H1 (cell line): ENCODE results near the gene POLR2L. TPM values are rescaled to one million over a fixed set of nuclear protein-coding genes. Genes with fewer than 3 reads are reported as not detected.

ENCODE experiments used
- CTCF ChIA-PET: fragments of 300-600 bp; sonication (Branson Sonifier 250); formaldehyde crosslinking; loops from one replicate; lab custom pipeline; 2021; ENCODE audit not compliant: partially characterized antibody; lab: Charles Lee
- POLR2A ChIA-PET: fragments of 300-600 bp; sonication (Branson Sonifier 250); formaldehyde crosslinking; loops from one replicate; lab custom pipeline; 2021; ENCODE audit warnings: inconsistent platforms; ENCODE audit not compliant: partially characterized antibody; lab: Charles Lee
- DNase-seq, 2 experiments: peaks; one replicate each; pipeline versions ENCODE4 v3.0.0 to v3.0.0-alpha.2; 2010 to 2022; ENCODE audit warnings: low spot score in 2 of 2, low read depth in 1 of 2, mixed read lengths in 1 of 2
- FAIRE-seq: peaks from 2 replicates; lab custom pipeline; 2011; peaks lifted over from hg19 to GRCh38; lab: Jason Lieb, UNC
- H2AFZ ChIP-seq: 2 replicates; pipeline ENCODE4 v1.8.1; 2012; ENCODE audit warnings: low read length, inconsistent platforms
- H2AK5ac ChIP-seq: 2 replicates; pipeline ENCODE4 v1.6.1; 2013; ENCODE audit warnings: low read depth, low read length
- H2BK120ac ChIP-seq: replicated peaks from 2 replicates; pipeline ENCODE3; 2013; ENCODE audit warnings: low read depth, low read length, inconsistent platforms
- H2BK12ac ChIP-seq: 2 replicates; pipeline ENCODE4 v1.6.1; 2013; ENCODE audit warnings: low read depth, low read length
- H2BK15ac ChIP-seq: 2 replicates; pipeline ENCODE4 v1.6.1; 2013; ENCODE audit warnings: low read length
- H2BK20ac ChIP-seq: 2 replicates; pipeline ENCODE4 v1.6.1; 2013; ENCODE audit warnings: low read length
- H2BK5ac ChIP-seq: 2 replicates; pipeline ENCODE4 v1.6.1; 2013; ENCODE audit warnings: low read depth, low read length
- H3K14ac ChIP-seq: 2 replicates; pipeline ENCODE4 v1.6.1; 2013; ENCODE audit warnings: inconsistent platforms; ENCODE audit not compliant: insufficient read length
- H3K18ac ChIP-seq: 2 replicates; pipeline ENCODE4 v1.6.1; 2013; ENCODE audit warnings: low read length; ENCODE audit errors: extremely low read depth
- H3K23ac ChIP-seq: 2 replicates; pipeline ENCODE4 v1.6.1; 2013; ENCODE audit warnings: inconsistent platforms; ENCODE audit not compliant: insufficient read length
- H3K23me2 ChIP-seq: 2 replicates; pipeline ENCODE4 v1.6.1; 2013; ENCODE audit warnings: low read depth, low read length
- H3K27ac ChIP-seq: 2 replicates; pipeline ENCODE4 v1.6.1; 2011; ENCODE audit warnings: low read depth, low read length, inconsistent platforms
- H3K27me3 ChIP-seq, 4 experiments: replicated peaks in 1 of 4; 1 replicate in 1 of 4; 2 replicates in 3 of 4; pipeline versions ENCODE4 v1.6.1 to v1.8.1; 2011 to 2013; ENCODE audit warnings: low read length in 3 of 4, mild to moderate bottlenecking in 3 of 4, inconsistent platforms in 2 of 4, mixed read lengths in 2 of 4, moderate library complexity in 1 of 4; ENCODE audit not compliant: control insufficient read depth in 3 of 4, insufficient read depth in 3 of 4; ENCODE audit errors: extremely low read depth in 1 of 4
- H3K36me3 ChIP-seq, 4 experiments: 2 replicates each; pipeline versions ENCODE4 v1.6.1 to v1.8.1; 2011 to 2013; ENCODE audit warnings: mild to moderate bottlenecking in 4 of 4, low read length in 3 of 4, moderate library complexity in 2 of 4, control low read depth in 1 of 4, inconsistent platforms in 1 of 4; ENCODE audit not compliant: insufficient read depth in 4 of 4, control insufficient read depth in 2 of 4
- H3K4ac ChIP-seq: replicated peaks from 2 replicates; pipeline ENCODE3; 2013; ENCODE audit warnings: low read length, low read depth, mixed read lengths, inconsistent platforms; ENCODE audit not compliant: insufficient read length
- H3K4me1 ChIP-seq, 4 experiments: replicated peaks in 1 of 4; 1 replicate in 1 of 4; 2 replicates in 3 of 4; pipeline versions ENCODE4 v1.6.1 to v1.8.1; 2011 to 2013; ENCODE audit warnings: low read length in 3 of 4, inconsistent platforms in 2 of 4, mixed read lengths in 1 of 4; ENCODE audit not compliant: insufficient read depth in 4 of 4, control insufficient read depth in 3 of 4
- H3K4me2 ChIP-seq, 2 experiments: 2 replicates each; pipeline versions ENCODE4 v1.6.1 to v1.8.1; 2011 to 2013; ENCODE audit warnings: low read depth in 2 of 2, low read length in 2 of 2, control low read depth in 1 of 2, inconsistent platforms in 1 of 2, mild to moderate bottlenecking in 1 of 2; ENCODE audit not compliant: insufficient read depth in 1 of 2
- H3K4me3 ChIP-seq, 4 experiments: fragments of 200-600, 300-600 bp in 1 of 4; sonication (generic), shearing (Covaris generic), sonication (Bioruptor Twin) in 1 of 4; 2 replicates each; pipeline versions ENCODE4 v1.5.1 to v1.8.1; 2011 to 2016; ENCODE audit warnings: low read length in 4 of 4, low read depth in 3 of 4, control low read depth in 2 of 4, inconsistent platforms in 2 of 4, mild to moderate bottlenecking in 2 of 4, mixed read lengths in 1 of 4, moderate library complexity in 1 of 4; ENCODE audit not compliant: insufficient read depth in 2 of 4; ENCODE audit errors: extremely low read depth in 1 of 4
- H3K56ac ChIP-seq: replicated peaks from 2 replicates; pipeline ENCODE3; 2013; ENCODE audit warnings: low read depth, mild to moderate bottlenecking, mixed read lengths, low read length, inconsistent platforms; ENCODE audit not compliant: insufficient read length
- H3K79me1 ChIP-seq: 2 replicates; pipeline ENCODE4 v1.6.1; 2013; ENCODE audit warnings: low read depth, low read length, control low read depth
- H3K79me2 ChIP-seq, 2 experiments: 2 replicates each; pipeline versions ENCODE4 v1.6.1 to v1.8.1; 2012 to 2013; ENCODE audit warnings: low read length in 2 of 2, mild to moderate bottlenecking in 2 of 2, inconsistent platforms in 1 of 2; ENCODE audit not compliant: insufficient read depth in 2 of 2, control insufficient read depth in 1 of 2
- H3K9ac ChIP-seq, 4 experiments: replicated peaks in 1 of 4; 1 replicate in 1 of 4; 2 replicates in 3 of 4; pipeline versions ENCODE4 v1.6.1 to v1.8.1; 2011 to 2013; ENCODE audit warnings: low read depth in 3 of 4, low read length in 3 of 4, control low read depth in 2 of 4, mild to moderate bottlenecking in 2 of 4, moderate library complexity in 2 of 4, inconsistent platforms in 1 of 4; ENCODE audit errors: extremely low read depth in 1 of 4
- H3K9me3 ChIP-seq, 2 experiments: 2 replicates each; pipeline versions ENCODE4 v1.6.1 to v1.8.1; 2012 to 2013; ENCODE audit warnings: mild to moderate bottlenecking in 2 of 2, moderate library complexity in 2 of 2, control low read depth in 1 of 2, inconsistent platforms in 1 of 2, low read depth in 1 of 2, low read length in 1 of 2, mixed read lengths in 1 of 2; ENCODE audit not compliant: insufficient read depth in 2 of 2
- H4K20me1 ChIP-seq, 2 experiments: replicated peaks in 1 of 2; 2 replicates each; pipeline versions ENCODE3 to v1.8.1; 2011 to 2013; ENCODE audit warnings: inconsistent platforms in 2 of 2, low read length in 2 of 2, mild to moderate bottlenecking in 1 of 2; ENCODE audit not compliant: insufficient read depth in 2 of 2, control insufficient read depth in 1 of 2
- H4K5ac ChIP-seq: 2 replicates; pipeline ENCODE4 v1.6.1; 2013; ENCODE audit warnings: low read length, low read depth, mixed read lengths, inconsistent platforms; ENCODE audit not compliant: insufficient read length
- H4K8ac ChIP-seq: 2 replicates; pipeline ENCODE4 v1.8.0; 2013; ENCODE audit warnings: mild to moderate bottlenecking, moderate library complexity, low read length, inconsistent platforms; ENCODE audit not compliant: insufficient read depth; ENCODE audit errors: extremely low read depth
- H4K91ac ChIP-seq: replicated peaks from 2 replicates; pipeline ENCODE3; 2013; ENCODE audit warnings: low read length, mixed read lengths, inconsistent platforms; ENCODE audit not compliant: insufficient read length
- RBBP5 ChIP-seq: IDR thresholded peaks from 2 replicates; pipeline ENCODE4 v1.7.1; 2012; ENCODE audit warnings: low read depth, mild to moderate bottlenecking, inconsistent platforms, low read length, moderate library complexity, borderline replicate concordance
- SP1 ChIP-seq: IDR thresholded peaks from 2 replicates; pipeline ENCODE4 v1.6.1; 2011; ENCODE audit warnings: low read depth, low read length
- USF2 ChIP-seq: IDR thresholded peaks from 2 replicates; pipeline ENCODE4 v1.6.1; 2011; ENCODE audit warnings: low read length, improper control_type of control experiment
- WGBS, 2 experiments: shearing (Covaris generic) in 1 of 2; methylation state at CpG; one replicate each; pipeline versions ENCODE4 v1.1.6 to v1.1.7; 2013 to 2015; ENCODE audit warnings: low lambda C conversion rate in 2 of 2, mixed read lengths in 2 of 2, inconsistent platforms in 1 of 2, low coverage in 1 of 2, missing lambda C conversion rate in 1 of 2; ENCODE audit not compliant: insufficient replicate concordance in 2 of 2, insufficient coverage in 1 of 2, insufficient read length in 1 of 2; ENCODE audit errors: extremely low coverage in 1 of 2, missing lambda C conversion rate in 1 of 2; 5-methylcytosine and 5-hydroxymethylcytosine counted together
- polyA plus RNA-seq, 7 experiments: library from polyadenylated mRNA; depleted of rRNA in 3 of 7; stranded (reverse) in 5 of 7; unstranded in 2 of 7; fragments of >200 nt in 5 of 7; fragments of 200-250 nt in 2 of 7; gene quantifications; 1 replicate in 5 of 7; 2 replicates in 1 of 7; 4 replicates in 1 of 7; pipeline versions ENCODE4 v1.2.1 to v1.2.3, GENCODE V29; 2011 to 2013; ENCODE audit warnings: missing spikeins in 2 of 7, mixed read lengths in 2 of 7
- total RNA-seq: library from RNA; stranded (reverse); fragmentation: NEBNext Ultra II Directional; extraction: Animal tissue kit (Norgen Biotek cat#: 25700); gene quantifications from 2 replicates; pipeline ENCODE4 v1.2.1, GENCODE V29; 2021

Gene POLR2L
- total and polyA plus RNA-seq, 2 of the 8 experiments (the other 6 are each of a cell fraction or from before 2014, with no cell fraction given) = 140 to 151 TPM

DNA sequence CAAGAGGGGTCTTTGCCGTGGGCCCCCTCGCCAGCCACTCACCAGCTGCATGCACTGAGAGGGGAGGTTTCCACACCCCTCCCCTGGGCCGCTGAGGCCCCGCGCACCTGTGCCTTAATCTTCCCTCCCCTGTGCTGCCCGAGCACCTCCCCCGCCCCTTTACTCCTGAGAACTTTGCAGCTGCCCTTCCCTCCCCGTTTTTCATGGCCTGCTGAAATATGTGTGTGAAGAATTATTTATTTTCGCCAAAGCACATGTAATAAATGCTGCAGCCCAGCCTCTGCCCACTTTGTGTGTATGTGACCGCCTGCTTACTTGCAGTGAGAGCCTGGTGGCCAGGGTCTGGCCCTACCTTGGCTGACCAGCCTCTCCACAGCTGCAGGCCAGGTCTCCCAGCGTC, 17.4 kb downstream of the POLR2L start:
- Histone ChIP-seq H3K36me3 (peaks cover 0 to 10% (median 1%) of the 10 kb centered on the region in 4 experiments; a peak in 1 of 8 replicates), H3K23ac (no peak overlapping the region), H3K23me2 (peaks cover 16% of the 10 kb centered on the region), H4K91ac (no peak overlapping the region), H4K20me1 (peaks cover 0 to 14% of the 10 kb centered on the region in 2 experiments), H3K79me2 (peaks cover 0 to 5% of the 10 kb centered on the region in 2 experiments; a peak in 1 of 4 replicates), H3K4me1 (peaks cover 0 to 33% (median 26%) of the 10 kb centered on the region in 4 experiments; a peak in 6 of 7 replicates), H2AFZ (no peak overlapping the region), H3K9me3 (no peaks in the 10 kb centered on the region), H2BK120ac (no peak overlapping the region), H4K8ac (no peak overlapping the region), H2AK5ac (no peak overlapping the region), H3K4me3 (no peak overlapping the region), H3K14ac (no peak overlapping the region), H3K4ac (no peak overlapping the region), H2BK15ac (no peak overlapping the region), H3K79me1 (peaks cover 8% of the 10 kb centered on the region), H3K27me3 (peaks cover 0 to 20% (median 11%) of the 10 kb centered on the region in 4 experiments; a peak in 5 of 7 replicates), H3K27ac (no peak overlapping the region), H3K18ac (no peak overlapping the region), H2BK20ac (no peak overlapping the region), H3K9ac (no peak overlapping the region), H2BK12ac (no peak overlapping the region), H3K4me2 (no peak overlapping the region), H4K5ac (no peak overlapping the region), H3K56ac (no peak overlapping the region), H2BK5ac (no peak overlapping the region)
- ChIA-PET POLR2A (interaction anchor here (1.4 to 53.0 kb wide), 3 partner anchors 5 to 26 kb away, joined by 5 to 1917 read pairs (median 1917); partner anchors contain the start of genes CD151, CEND1, CRACR2B and PIDD1), CTCF (interaction anchor here (0.9 to 1.4 kb wide), 4 partner anchors 13 to 32 kb away, joined by 3 to 4 read pairs (median 4); no protein-coding TSS in a partner anchor)
- FAIRE-seq (no peak), DNase-seq (no peak)
- WGBS, 2 experiments = 79% methylated on average over 10 of the region's 11 CpGs; no CpG with 5 or more reads in 1 of the 2 experiments
- no peak for TF ChIP-seq SP1
- no peak for TF ChIP-seq RBBP5
- no peak for TF ChIP-seq USF2
